GM23248 (cell line): ENCODE measurements around the gene CT55. TPM values are rescaled to one million over a fixed set of nuclear protein-coding genes. Genes with fewer than 3 reads are reported as not detected.
"Not testable (repeated sequence)": the region's sequence is repeated elsewhere in the genome, so short reads cannot be mapped to it uniquely, and the experiment has no call there.

ENCODE experiments used
- DNase-seq: peaks from one replicate; pipeline ENCODE4 v3.0.0-alpha.2; 2015
- H2AFZ ChIP-seq: fragments of 200-600 bp; sonication (generic); 2 replicates; pipeline ENCODE4 v1.6.1; 2016; ENCODE audit warnings: antibody characterized with exemption
- H3F3A ChIP-seq: fragments of 200-600 bp; sonication (generic); 2 replicates; pipeline ENCODE4 v1.6.1; 2016; ENCODE audit warnings: mild to moderate bottlenecking, antibody characterized with exemption, mixed run types; ENCODE audit not compliant: insufficient read depth
- H3K27ac ChIP-seq: fragments of 200-600 bp; sonication (generic); 2 replicates; pipeline ENCODE4 v1.5.1; 2016; ENCODE audit warnings: mild to moderate bottlenecking
- H3K27me3 ChIP-seq: fragments of 200-600 bp; sonication (generic); replicated peaks from 2 replicates; pipeline ENCODE4 v1.6.1; 2016; ENCODE audit warnings: mild to moderate bottlenecking; ENCODE audit not compliant: insufficient read depth
- H3K36me3 ChIP-seq: fragments of 200-600 bp; sonication (generic); 2 replicates; pipeline ENCODE4 v1.6.1; 2016; ENCODE audit warnings: low read depth, mild to moderate bottlenecking
- H3K4me1 ChIP-seq: fragments of 200-600 bp; sonication (generic); 2 replicates; pipeline ENCODE4 v1.6.1; 2016; ENCODE audit warnings: mild to moderate bottlenecking; ENCODE audit not compliant: insufficient read depth
- H3K4me2 ChIP-seq: fragments of 200-600 bp; sonication (generic); one replicate; pipeline ENCODE4 v1.6.1; 2016; ENCODE audit warnings: mild to moderate bottlenecking; ENCODE audit not compliant: unreplicated experiment
- H3K4me3 ChIP-seq: fragments of 200-600 bp; sonication (generic); 2 replicates; pipeline ENCODE4 v1.5.1; 2016; ENCODE audit warnings: mild to moderate bottlenecking
- H3K79me2 ChIP-seq: fragments of 200-600 bp; sonication (generic); 2 replicates; pipeline ENCODE4 v1.6.1; 2016; ENCODE audit warnings: mild to moderate bottlenecking; ENCODE audit not compliant: insufficient read depth
- H3K9ac ChIP-seq: fragments of 200-600 bp; sonication (generic); 2 replicates; pipeline ENCODE4 v1.6.1; 2016; ENCODE audit warnings: mild to moderate bottlenecking
- H3K9me2 ChIP-seq: fragments of 200-600 bp; sonication (generic); 2 replicates; pipeline ENCODE4 v1.6.1; 2016; ENCODE audit warnings: mixed run types, mild to moderate bottlenecking, moderate library complexity; ENCODE audit not compliant: insufficient read depth
- H3K9me3 ChIP-seq: fragments of 200-600 bp; sonication (generic); one replicate; pipeline ENCODE4 v1.6.1; 2017; ENCODE audit warnings: low read depth
- H4K20me1 ChIP-seq: fragments of 200-600 bp; sonication (generic); 2 replicates; pipeline ENCODE4 v1.6.0; 2016; ENCODE audit not compliant: insufficient read depth
- EZH2 ChIP-seq: fragments of 200-600 bp; sonication (generic); IDR thresholded peaks from 2 replicates; pipeline ENCODE4 v1.6.1; 2018; ENCODE audit warnings: antibody characterized with exemption, mild to moderate bottlenecking; ENCODE audit not compliant: insufficient read depth, poor library complexity, severe bottlenecking
- EZH2phosphoT487 ChIP-seq: fragments of 200-600 bp; sonication (generic); IDR thresholded peaks from 2 replicates; pipeline ENCODE4 v1.6.1; 2018; ENCODE audit warnings: antibody characterized with exemption, moderate library complexity, mild to moderate bottlenecking, low read depth; ENCODE audit not compliant: insufficient read depth
- WGBS, 2 experiments: methylation state at CpG; one replicate each; pipeline ENCODE4 v1.1.6; 2015 to 2017; ENCODE audit warnings: low lambda C conversion rate in 2 of 2, low coverage in 1 of 2; ENCODE audit errors: missing lambda C conversion rate in 2 of 2; 5-methylcytosine and 5-hydroxymethylcytosine counted together
- in situ Hi-C: fragments of 300-500 bp; cut with MboI; formaldehyde crosslinking; loops from 2 replicates; pipeline ENCODE4 v1.15.0; 2020
- polyA plus RNA-seq: library from polyadenylated mRNA; unstranded; fragments of >200 nt; fragmentation: Nextera tagmentation; extraction: Ambion mirVana; gene quantifications from 2 replicates; pipeline ENCODE4 v1.2.1, GENCODE V29; 2016
- total RNA-seq: library from RNA; depleted of rRNA; stranded (reverse); fragments of >200 nt; shearing (Covaris generic); gene quantifications from 2 replicates; pipeline ENCODE4 v1.2.3, GENCODE V29; 2014

CT55 gene
- total and polyA plus RNA-seq, 2 experiments from 2014 or later, result not detected

DNA sequence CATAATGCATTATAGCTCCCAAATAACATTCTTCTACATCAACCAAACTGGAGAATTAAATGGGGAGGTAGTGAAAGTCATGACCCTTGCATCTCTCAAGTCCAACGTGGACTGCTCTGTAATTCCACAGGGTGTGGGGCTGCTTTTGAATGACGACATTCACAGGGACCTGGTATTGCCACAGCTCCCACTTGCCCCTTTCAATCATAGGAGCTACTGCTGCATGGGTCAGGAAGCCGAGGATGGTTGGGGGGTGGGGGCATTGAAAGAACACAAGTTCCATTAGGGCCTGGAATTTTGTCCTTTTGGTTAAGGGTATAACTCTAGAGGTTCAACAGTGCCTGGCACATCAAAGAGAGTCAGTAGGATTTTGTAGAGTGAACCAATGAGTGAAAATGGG, 7.4 kb upstream of the CT55 start:
- no peak overlapping the region for H3K4me2 ChIP-seq
- no peaks in the 10 kb centered on the region for H3K9me2 ChIP-seq
- no peak overlapping the region for H3K27ac ChIP-seq
- no peaks in the 10 kb centered on the region for H4K20me1 ChIP-seq
- no peaks in the 10 kb centered on the region for H3K79me2 ChIP-seq
- H3K9ac ChIP-seq, result no peak overlapping the region
- no peaks in the 10 kb centered on the region for H3K36me3 ChIP-seq
- WGBS, 2 experiments, result 42 to 43% methylated on average over 3 of the region's 3 CpGs
- no peaks in the 10 kb centered on the region for H3F3A ChIP-seq
- no peak for DNase-seq
- in situ Hi-C loops, result loop anchor here (25.0 kb wide), 2 partner anchors 216 to 409 kb away; no protein-coding TSS in a partner anchor
- TF ChIP-seq EZH2, result no peak
- TF ChIP-seq EZH2phosphoT487, result no peak
- H3K9me3 ChIP-seq, result no peaks in the 10 kb centered on the region
- H3K27me3 ChIP-seq, result no peaks in the 10 kb centered on the region
- no peak overlapping the region for H2AFZ ChIP-seq
- H3K4me1 ChIP-seq, result no peaks in the 10 kb centered on the region
- H3K4me3 ChIP-seq, result no peak overlapping the region

DNA sequence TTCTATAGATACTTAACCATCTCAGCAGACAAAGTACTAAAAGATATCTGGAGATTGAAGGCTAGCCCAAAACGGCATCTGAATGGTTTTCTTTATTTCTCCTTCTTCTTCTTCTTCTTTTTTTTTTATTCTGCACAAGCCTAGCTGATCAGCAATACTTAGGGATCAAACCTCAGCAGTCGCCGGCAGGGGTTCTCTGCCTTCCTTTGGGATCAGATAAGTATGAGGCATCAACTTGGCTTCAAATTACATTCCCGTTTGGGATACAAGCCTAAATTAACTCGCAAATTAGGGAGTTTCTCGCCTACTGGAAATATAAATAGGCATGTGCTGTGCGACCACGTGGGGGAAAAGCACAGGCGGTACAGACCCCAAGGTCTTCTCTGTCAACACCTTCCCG, 730 bp downstream of the CT55 start:
- Histone ChIP-seq H2AFZ (no peak overlapping the region), H3K27ac (no peak overlapping the region), H3K4me3 (no peak overlapping the region), H3K4me2 (no peak overlapping the region), H3K9me2 (no peaks in the 10 kb centered on the region), H3K36me3 (no peaks in the 10 kb centered on the region), H3K79me2 (no peaks in the 10 kb centered on the region), H3K9me3 (no peaks in the 10 kb centered on the region), H3K27me3 (no peaks in the 10 kb centered on the region), H3K9ac (no peak overlapping the region), H4K20me1 (no peaks in the 10 kb centered on the region), H3K4me1 (no peaks in the 10 kb centered on the region), H3F3A (no peaks in the 10 kb centered on the region)
- no peak for DNase-seq
- 49 to 50% methylated on average over 10 of the region's 10 CpGs for WGBS, 2 experiments
- no peak for TF ChIP-seq EZH2phosphoT487
- TF ChIP-seq EZH2, result no peak
- in situ Hi-C loops, result no loop called here

DNA sequence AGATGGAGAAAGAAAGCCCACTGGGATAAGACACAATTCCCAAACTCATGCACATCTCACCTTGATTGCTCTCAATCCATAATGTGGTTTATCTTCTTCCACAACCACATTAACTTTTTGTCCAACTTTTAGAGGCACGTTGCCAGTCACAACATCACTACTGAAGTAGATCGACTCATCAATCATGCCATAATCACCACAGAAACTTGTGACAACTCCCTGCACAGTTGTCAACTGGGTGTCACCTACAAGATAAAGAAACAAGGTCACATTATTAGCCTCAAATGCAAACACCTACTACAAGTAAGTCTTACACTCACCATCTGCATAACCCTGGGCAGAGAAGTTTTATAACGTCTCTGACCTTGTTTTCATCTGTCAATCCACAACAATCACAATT, 1.7 kb downstream of the CT55 start:
- H3F3A ChIP-seq, H3K36me3 ChIP-seq, H3K9ac ChIP-seq, H3K4me2 ChIP-seq, H3K27ac ChIP-seq, H3K9me2 ChIP-seq, H2AFZ ChIP-seq, DNase-seq, H3K4me1 ChIP-seq, H3K9me3 ChIP-seq, in situ Hi-C loops, H3K4me3 ChIP-seq, H4K20me1 ChIP-seq, H3K79me2 ChIP-seq, H3K27me3 ChIP-seq: not testable (repeated sequence)
- 32 to 37% methylated on average over 3 of the region's 3 CpGs for WGBS, 2 experiments

DNA sequence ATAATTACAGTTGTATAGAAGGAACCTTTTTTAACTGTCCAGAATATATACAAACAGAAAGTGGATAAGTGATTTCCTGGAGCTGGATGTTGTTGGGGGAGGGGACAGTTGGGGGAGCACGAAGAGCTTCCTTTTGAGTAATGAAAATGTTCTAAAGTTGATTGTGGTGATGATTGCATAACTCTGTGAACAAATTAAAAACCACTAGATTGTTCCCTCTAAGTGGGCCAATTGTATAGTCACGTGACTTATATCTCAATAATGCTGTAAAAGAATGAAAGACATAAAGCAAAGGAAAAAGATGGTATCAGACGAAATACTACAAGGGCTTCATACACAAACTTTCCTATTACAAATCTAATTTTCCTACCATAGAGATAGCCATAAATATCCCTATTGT, 2.7 kb downstream of the CT55 start:
- Histone ChIP-seq H3K9me2 (no peaks in the 10 kb centered on the region), H3K27me3 (no peaks in the 10 kb centered on the region), H2AFZ (no peak overlapping the region), H3K9me3 (no peaks in the 10 kb centered on the region), H3K9ac (no peak overlapping the region), H3K4me2 (no peak overlapping the region), H3K4me3 (no peak overlapping the region), H3F3A (no peaks in the 10 kb centered on the region), H3K27ac (no peak overlapping the region), H3K79me2 (no peaks in the 10 kb centered on the region), H3K36me3 (no peaks in the 10 kb centered on the region), H3K4me1 (no peaks in the 10 kb centered on the region), H4K20me1 (no peaks in the 10 kb centered on the region)
- WGBS, 2 experiments, result 6 to 10% methylated on average over 3 of the region's 3 CpGs
- in situ Hi-C loops, result no loop called here
- TF ChIP-seq EZH2 (no peak), EZH2phosphoT487 (no peak)
- no peak for DNase-seq

DNA sequence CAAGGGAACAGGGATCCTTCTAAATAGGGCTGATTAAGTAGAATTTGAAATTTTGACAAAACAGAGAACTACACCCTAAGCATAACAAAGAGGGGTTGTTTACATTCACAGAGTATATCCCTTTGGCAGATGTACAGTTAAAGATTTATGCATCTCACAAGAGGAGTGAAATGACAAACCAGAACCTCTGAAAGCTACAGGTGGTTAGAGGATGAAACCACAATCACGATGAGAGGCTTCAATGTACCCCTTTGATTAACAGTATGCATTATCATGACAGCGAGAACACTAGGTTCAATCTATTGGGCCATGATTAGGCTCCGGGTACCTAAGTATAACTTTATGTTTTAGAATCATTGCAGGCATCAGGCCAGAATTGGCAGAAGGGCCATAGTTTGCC, 16.5 kb downstream of the CT55 start:
- H3K79me2 ChIP-seq, H3F3A ChIP-seq, in situ Hi-C loops, H3K27ac ChIP-seq, H3K9ac ChIP-seq, H3K4me2 ChIP-seq, H3K36me3 ChIP-seq, H3K4me1 ChIP-seq, DNase-seq, H3K4me3 ChIP-seq, H4K20me1 ChIP-seq, H3K9me2 ChIP-seq, H2AFZ ChIP-seq, H3K27me3 ChIP-seq, H3K9me3 ChIP-seq: not testable (repeated sequence)
- no CpG with 5 or more reads among the region's 3 CpGs for WGBS, 2 experiments

DNA sequence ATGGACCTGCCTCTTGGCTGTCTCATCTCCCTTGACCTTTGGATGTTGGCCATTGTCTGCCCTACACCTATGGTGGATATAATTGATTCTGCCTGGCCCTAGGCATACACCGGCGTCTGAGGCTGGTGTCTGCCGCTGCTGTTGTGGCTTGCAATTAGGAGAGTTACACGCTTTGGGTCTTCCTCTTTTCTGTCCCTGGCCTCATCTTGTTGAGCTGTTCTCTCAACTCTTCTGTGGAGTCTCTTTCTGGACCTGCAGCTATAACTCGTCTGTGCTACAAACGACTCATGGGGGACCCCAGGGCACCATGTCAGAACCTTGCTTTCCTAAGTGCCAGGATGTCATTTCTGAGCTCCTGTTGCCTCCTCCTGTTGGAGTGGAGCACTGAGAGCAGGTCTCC, 45.1 kb downstream of the CT55 start:
- H3K9me2 ChIP-seq, H3K4me3 ChIP-seq, H3K36me3 ChIP-seq, H3F3A ChIP-seq, H3K4me2 ChIP-seq, H3K27ac ChIP-seq, H2AFZ ChIP-seq, H4K20me1 ChIP-seq, H3K9me3 ChIP-seq, H3K79me2 ChIP-seq, DNase-seq, H3K9ac ChIP-seq, H3K4me1 ChIP-seq, H3K27me3 ChIP-seq, in situ Hi-C loops: not testable (repeated sequence)
- WGBS, 2 experiments, result no CpG with 5 or more reads among the region's 6 CpGs

DNA sequence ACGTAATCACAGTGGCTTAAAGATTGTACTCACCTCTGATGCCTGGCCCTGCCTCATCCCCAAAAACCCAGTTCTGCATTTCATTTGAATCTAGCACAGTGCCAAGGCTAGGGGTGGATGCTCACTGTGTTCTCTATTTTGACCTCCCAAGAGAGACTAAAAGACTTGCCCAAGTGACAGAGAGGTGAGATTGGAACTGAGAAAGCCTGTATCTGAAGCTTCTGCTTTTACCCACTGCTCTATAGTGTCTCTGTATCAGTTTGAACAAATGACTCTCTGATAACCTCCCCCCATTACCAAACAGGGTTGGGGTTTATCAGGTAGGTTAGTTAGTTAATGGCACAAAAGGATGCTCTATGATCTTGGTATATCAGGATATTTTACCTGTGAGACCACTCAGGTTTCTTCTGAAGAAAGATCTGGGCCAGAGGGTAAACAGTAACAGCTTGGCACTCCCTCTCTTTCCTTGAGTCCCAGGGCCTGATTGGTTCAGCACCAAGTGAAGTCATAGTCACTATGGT, 51.1 kb downstream of the CT55 start, which contains the start of gene ETDB:
ETDB (minus strand) TSS at position 471 of the 521 bp plus-strand sequence. CDS start 1,265 bp downstream, outside the sequence.
- H3K9me2 ChIP-seq, H3K27me3 ChIP-seq, H3K4me1 ChIP-seq, H3K9me3 ChIP-seq, DNase-seq, H3K9ac ChIP-seq, H3K4me2 ChIP-seq, H2AFZ ChIP-seq, H3K4me3 ChIP-seq, H3K79me2 ChIP-seq, H4K20me1 ChIP-seq, H3K27ac ChIP-seq, in situ Hi-C loops, H3F3A ChIP-seq, H3K36me3 ChIP-seq: not testable (repeated sequence)
- no CpG with 5 or more reads among the region's 1 CpG for WGBS, 2 experiments
